DND-41 (cell line): ENCODE results near the gene DESI1.

Source experiments
- ATAC-seq: fragments of 200-7000 bp; cut with Tn5 transposase; 3 replicates; pipeline ENCODE4 v1.9.1; 2021; ENCODE audit warnings: low read depth; ENCODE audit not compliant: insufficient read depth
- DNase-seq: peaks from one replicate; pipeline ENCODE4 v3.0.0-alpha.2; 2020
- H2AFZ ChIP-seq: 2 replicates; pipeline ENCODE4 v1.6.0; 2012; ENCODE audit warnings: low read depth, low read length
- H3K27ac ChIP-seq: 2 replicates; pipeline ENCODE4 v1.5.1; 2012; ENCODE audit warnings: low read length, inconsistent platforms
- H3K27me3 ChIP-seq: fragments of 200-600 bp; sonication (generic); 2 replicates; pipeline ENCODE4 v1.6.0; 2012; ENCODE audit warnings: low read length, mild to moderate bottlenecking, inconsistent platforms; ENCODE audit not compliant: insufficient read depth, poor library complexity
- H3K36me3 ChIP-seq: 2 replicates; pipeline ENCODE4 v1.5.1; 2012; ENCODE audit warnings: low read length, inconsistent platforms; ENCODE audit not compliant: insufficient read depth
- H3K4me1 ChIP-seq: 2 replicates; pipeline ENCODE4 v1.5.1; 2012; ENCODE audit warnings: mild to moderate bottlenecking, low read length; ENCODE audit not compliant: insufficient read depth
- H3K4me2 ChIP-seq: 2 replicates; pipeline ENCODE4 v1.6.0; 2012; ENCODE audit warnings: mild to moderate bottlenecking, moderate library complexity, low read length, inconsistent platforms; ENCODE audit not compliant: insufficient read depth
- H3K4me3 ChIP-seq, 2 experiments: fragments of 200-600 bp in 1 of 2; shearing (Covaris generic) in 1 of 2; 2 replicates each; pipeline ENCODE4 v1.5.1; 2012 to 2016; ENCODE audit warnings: inconsistent platforms in 2 of 2, low read length in 2 of 2, mild to moderate bottlenecking in 2 of 2, low read depth in 1 of 2, moderate library complexity in 1 of 2
- H3K79me2 ChIP-seq: 2 replicates; pipeline ENCODE4 v1.6.0; 2012; ENCODE audit warnings: low read length, inconsistent platforms; ENCODE audit not compliant: insufficient read depth
- H3K9ac ChIP-seq: 2 replicates; pipeline ENCODE4 v1.6.0; 2012; ENCODE audit warnings: low read depth, mild to moderate bottlenecking, inconsistent platforms, low read length, moderate library complexity
- H3K9me3 ChIP-seq: 2 replicates; pipeline ENCODE4 v1.5.1; 2012; ENCODE audit warnings: low read length, moderate library complexity, mild to moderate bottlenecking, inconsistent platforms; ENCODE audit not compliant: insufficient read depth, severe bottlenecking
- H4K20me1 ChIP-seq: 2 replicates; pipeline ENCODE4 v1.6.0; 2012; ENCODE audit warnings: low read length; ENCODE audit not compliant: insufficient read depth
- EZH2 ChIP-seq: IDR thresholded peaks from 3 replicates; pipeline ENCODE4 v1.6.1; 2012; ENCODE audit warnings: borderline replicate concordance, low read depth, mild to moderate bottlenecking, moderate library complexity, low read length, inconsistent platforms; ENCODE audit not compliant: severe bottlenecking
- TF ChIP-seq, protein P1 (sequence below): IDR thresholded peaks from 2 replicates; pipeline ENCODE4 v1.5.1; 2012; ENCODE audit warnings: borderline replicate concordance, low read length, moderate library complexity, mild to moderate bottlenecking; ENCODE audit not compliant: poor library complexity, severe bottlenecking; ENCODE audit errors: extremely low read depth

DESI1 gene

DNA sequence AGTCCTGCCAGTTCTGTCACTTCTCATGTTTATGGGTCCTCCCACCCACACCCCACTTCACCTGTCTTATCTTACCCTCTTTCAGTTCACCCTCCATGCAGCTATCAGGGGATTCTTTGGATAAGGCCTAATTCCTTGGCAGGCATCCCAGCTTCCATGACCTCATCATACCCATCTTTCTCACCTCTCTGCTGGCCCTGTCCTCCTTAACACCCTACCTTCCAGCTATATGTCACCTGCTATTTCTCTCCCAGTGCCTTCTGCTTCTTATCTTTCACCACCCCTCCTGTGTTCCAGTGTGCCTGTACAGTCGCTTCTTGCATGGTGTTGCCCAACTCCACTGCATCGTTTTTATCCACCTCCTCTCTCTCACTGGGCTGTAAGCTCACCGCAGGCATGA is 39.6 kb upstream of the DESI1 start:
- Histone ChIP-seq H3K27me3 (no peaks in the 10 kb centered on the region), H3K4me1 (no peaks in the 10 kb centered on the region), H3K27ac (no peak overlapping the region), H3K36me3 (peaks cover 96% of the 10 kb centered on the region), H3K4me2 (no peak overlapping the region), H3K9ac (no peak overlapping the region), H3K79me2 (no peaks in the 10 kb centered on the region), H3K9me3 (no peaks in the 10 kb centered on the region), H2AFZ (no peak overlapping the region), H3K4me3 (no peak overlapping the region), H4K20me1 (peaks cover 3% of the 10 kb centered on the region; the same call in 1 of the 2 replicates)
- DNase-seq, result no peak
- TF ChIP-seq, protein P1, sequence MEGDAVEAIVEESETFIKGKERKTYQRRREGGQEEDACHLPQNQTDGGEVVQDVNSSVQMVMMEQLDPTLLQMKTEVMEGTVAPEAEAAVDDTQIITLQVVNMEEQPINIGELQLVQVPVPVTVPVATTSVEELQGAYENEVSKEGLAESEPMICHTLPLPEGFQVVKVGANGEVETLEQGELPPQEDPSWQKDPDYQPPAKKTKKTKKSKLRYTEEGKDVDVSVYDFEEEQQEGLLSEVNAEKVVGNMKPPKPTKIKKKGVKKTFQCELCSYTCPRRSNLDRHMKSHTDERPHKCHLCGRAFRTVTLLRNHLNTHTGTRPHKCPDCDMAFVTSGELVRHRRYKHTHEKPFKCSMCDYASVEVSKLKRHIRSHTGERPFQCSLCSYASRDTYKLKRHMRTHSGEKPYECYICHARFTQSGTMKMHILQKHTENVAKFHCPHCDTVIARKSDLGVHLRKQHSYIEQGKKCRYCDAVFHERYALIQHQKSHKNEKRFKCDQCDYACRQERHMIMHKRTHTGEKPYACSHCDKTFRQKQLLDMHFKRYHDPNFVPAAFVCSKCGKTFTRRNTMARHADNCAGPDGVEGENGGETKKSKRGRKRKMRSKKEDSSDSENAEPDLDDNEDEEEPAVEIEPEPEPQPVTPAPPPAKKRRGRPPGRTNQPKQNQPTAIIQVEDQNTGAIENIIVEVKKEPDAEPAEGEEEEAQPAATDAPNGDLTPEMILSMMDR, result no peak
- no peak for TF ChIP-seq EZH2
- no peak for ATAC-seq

- Histone ChIP-seq H3K9ac (no peak overlapping the region), H3K79me2 (no peaks in the 10 kb centered on the region), H2AFZ (no peak overlapping the region), H3K4me3 (no peak overlapping the region), H4K20me1 (peaks cover 3% of the 10 kb centered on the region; the same call in 1 of the 2 replicates), H3K4me2 (no peak overlapping the region), H3K4me1 (no peaks in the 10 kb centered on the region), H3K27me3 (no peaks in the 10 kb centered on the region), H3K9me3 (no peaks in the 10 kb centered on the region), H3K27ac (no peak overlapping the region), H3K36me3 (peaks cover 96% of the 10 kb centered on the region)
- DNase-seq (no peak), ATAC-seq (no peak)
- TF ChIP-seq, protein P1, result no peak
- no peak for TF ChIP-seq EZH2
Observed at GRCh38 chr22:41659941-41660340, 39.1 kb upstream of the DESI1 start.

- Histone ChIP-seq H3K79me2 (no peaks in the 10 kb centered on the region), H3K27me3 (no peaks in the 10 kb centered on the region), H3K27ac (no peak overlapping the region), H3K4me2 (no peak overlapping the region), H3K4me3 (no peak overlapping the region), H2AFZ (no peak overlapping the region), H3K4me1 (no peaks in the 10 kb centered on the region), H4K20me1 (peaks cover 3% of the 10 kb centered on the region; the same call in 1 of the 2 replicates), H3K9me3 (no peaks in the 10 kb centered on the region), H3K9ac (no peak overlapping the region), H3K36me3 (peaks cover 96% of the 10 kb centered on the region)
- no peak for ATAC-seq
- DNase-seq, result no peak
- no peak for TF ChIP-seq EZH2
- TF ChIP-seq, protein P1, result no peak
Observed at GRCh38 chr22:41658869-41659268, 38.0 kb upstream of the DESI1 start.

GRCh38 chr22:41657709-41658108 is 36.9 kb upstream of the DESI1 start:
- DNase-seq (no peak), ATAC-seq (no peak)
- H3K9ac ChIP-seq, result no peak overlapping the region
- TF ChIP-seq, protein P1, result no peak
- TF ChIP-seq EZH2, result no peak
- no peaks in the 10 kb centered on the region for H3K27me3 ChIP-seq
- H4K20me1 ChIP-seq, result peaks cover 3% of the 10 kb centered on the region; the same call in 1 of the 2 replicates
- 0 out of 2 replicates have a peak, but pooled peaks cover 3% of the 10 kb centered on the region for H3K79me2 ChIP-seq
- peaks cover 96% of the 10 kb centered on the region for H3K36me3 ChIP-seq
- no peak overlapping the region for H3K4me2 ChIP-seq
- no peak overlapping the region for H2AFZ ChIP-seq
- no peaks in the 10 kb centered on the region for H3K4me1 ChIP-seq
- no peak overlapping the region for H3K4me3 ChIP-seq
- no peaks in the 10 kb centered on the region for H3K9me3 ChIP-seq
- H3K27ac ChIP-seq, result no peak overlapping the region
